ACHN (cell line): Measurements from ENCODE around the gene LRRC10B.

Source experiments
- DNase-seq: peaks from one replicate; pipeline ENCODE4 v3.0.0-alpha.2; 2015
- in situ Hi-C: cut with HindIII; loops from 2 replicates; pipeline ENCODE4 v1.10.0; 2017; ENCODE audit warnings: low sequenced_read_pairs, low pct_ligation_motif_present, low pct_unique_long_range_greater_than_20kb

Gene LRRC10B

GRCh38 chr11:61522881-61523280 is 14.3 kb downstream of the LRRC10B start:
- DNase-seq, result no peak
- in situ Hi-C loops, result no loop called here

GRCh38 chr11:61524446-61524845 is 15.9 kb downstream of the LRRC10B start:
- in situ Hi-C loops, result no loop called here
- no peak for DNase-seq

- no peak for DNase-seq
- in situ Hi-C loops, result no loop called here
Measured at GRCh38 chr11:61524963-61525587, 16.5 kb downstream of the LRRC10B start.

GRCh38 chr11:61526229-61526628 is 17.7 kb downstream of the LRRC10B start:
- in situ Hi-C loops, result no loop called here
- DNase-seq, result no peak

- DNase-seq, result no peak
- in situ Hi-C loops, result no loop called here
Measured at GRCh38 chr11:61526956-61527731, 18.6 kb downstream of the LRRC10B start.

GRCh38 chr11:61528114-61528513 is 19.6 kb downstream of the LRRC10B start:
- in situ Hi-C loops, result no loop called here
- no peak for DNase-seq

GRCh38 chr11:61529537-61530225 is 21.1 kb downstream of the LRRC10B start:
- in situ Hi-C loops, result no loop called here
- DNase-seq, result no peak

GRCh38 chr11:61531044-61531443 is 22.5 kb downstream of the LRRC10B start:
- DNase-seq, result no peak
- in situ Hi-C loops, result no loop called here

- in situ Hi-C loops, result no loop called here
- DNase-seq, result peak; percentile 52
Measured at GRCh38 chr11:61532134-61533038, 23.8 kb downstream of the LRRC10B start.

- in situ Hi-C loops, result no loop called here
- DNase-seq, result no peak
Measured at GRCh38 chr11:61533039-61533375, 24.5 kb downstream of the LRRC10B start.

- no peak for DNase-seq
- in situ Hi-C loops, result no loop called here
Measured at GRCh38 chr11:61533401-61533800, 24.9 kb downstream of the LRRC10B start.

- no peak for DNase-seq
Measured at GRCh38 chr11:61534025-61534932, 25.7 kb downstream of the LRRC10B start.

GRCh38 chr11:61534933-61535839 is 26.6 kb downstream of the LRRC10B start:
- no peak for DNase-seq
- in situ Hi-C loops, result no loop called here

More at GRCh38 chr11:61534025-61534932, 25.7 kb downstream of the LRRC10B start:
- in situ Hi-C loops, result no loop called here

- in situ Hi-C loops, result no loop called here
- no peak for DNase-seq
Measured at GRCh38 chr11:61535998-61536675, 27.6 kb downstream of the LRRC10B start.

GRCh38 chr11:61536676-61537270 is 28.2 kb downstream of the LRRC10B start:
- no peak for DNase-seq
- in situ Hi-C loops, result no loop called here

- in situ Hi-C loops, result no loop called here
- DNase-seq, result no peak
Measured at GRCh38 chr11:61537326-61537725, 28.8 kb downstream of the LRRC10B start.
